GM12875 (cell line): ENCODE results near the gene PTPRN.
"Not testable (repeated sequence)": the region's sequence is repeated elsewhere in the genome, so short reads cannot be mapped to it uniquely, and the experiment has no call there.

Experiments used
- H3K4me3 ChIP-seq: one replicate; pipeline ENCODE4 v1.5.1; 2011; ENCODE audit warnings: low read depth, low read length, control low read depth
- TF ChIP-seq, protein P1 (sequence below): IDR thresholded peaks from 2 replicates; pipeline ENCODE4 v1.5.1; 2011; ENCODE audit warnings: low read depth, mild to moderate bottlenecking, control low read depth, inconsistent platforms, low read length, moderate library complexity, borderline replicate concordance; ENCODE audit not compliant: insufficient read depth

PTPRN gene

DNA sequence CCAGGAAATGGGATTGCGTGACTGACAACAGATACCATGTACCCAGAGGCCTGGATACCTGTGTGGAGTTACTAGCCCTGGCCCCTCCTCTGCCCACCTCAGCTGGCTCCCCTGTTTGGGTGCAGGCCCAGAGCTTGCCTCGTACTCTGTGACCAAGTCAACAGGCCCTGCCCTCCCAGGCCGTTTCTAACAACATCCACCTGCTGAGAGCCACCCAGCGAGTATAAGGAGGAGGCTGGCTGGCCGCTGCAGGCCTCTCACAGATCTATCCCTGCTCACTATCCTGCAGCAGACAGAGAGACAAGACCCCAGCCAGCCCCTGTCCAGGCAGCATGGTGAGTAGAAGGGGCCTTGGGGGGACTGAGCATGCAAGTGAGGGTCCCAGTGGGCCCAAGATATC is 43.0 kb downstream of the PTPRN start:
- no peak overlapping the region for H3K4me3 ChIP-seq

DNA sequence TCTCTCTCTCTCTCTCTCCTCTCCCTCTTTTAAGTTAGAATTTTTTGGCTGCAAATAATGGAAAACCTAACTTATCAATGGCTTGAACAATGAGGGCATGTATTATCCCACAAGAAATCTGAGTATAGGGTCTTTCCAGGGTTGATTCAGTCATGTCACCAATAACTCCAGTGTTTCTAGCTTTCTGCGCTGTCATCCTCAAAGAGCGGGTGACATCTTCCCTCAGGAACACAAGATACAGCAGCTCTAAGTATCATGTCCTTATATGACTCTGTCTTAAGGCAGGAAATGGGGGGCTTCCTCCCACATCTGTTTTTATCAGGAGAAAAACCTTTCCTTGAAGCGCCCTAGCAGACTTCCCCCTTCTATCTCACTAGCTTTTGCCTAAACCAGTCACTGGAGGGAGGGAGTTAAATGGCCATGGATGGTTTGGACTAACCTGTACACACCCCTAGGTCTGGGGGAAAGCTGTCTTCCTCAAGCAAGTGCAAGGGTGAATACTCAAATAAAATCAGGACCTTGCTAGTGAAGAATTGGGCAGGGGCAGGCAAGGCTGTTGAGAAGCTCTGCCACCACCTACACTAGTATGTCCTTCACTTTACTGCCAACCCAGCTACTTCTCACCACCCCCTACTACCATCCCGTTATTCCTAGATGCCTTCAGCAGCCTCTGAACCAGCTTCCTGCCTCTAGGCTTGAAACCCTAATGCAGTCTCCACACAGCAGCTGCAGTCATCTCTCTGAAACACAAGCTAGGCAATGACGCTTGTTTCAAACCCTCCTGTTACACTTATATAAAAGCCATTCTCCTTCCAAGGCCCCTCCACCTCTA is 48.0 kb downstream of the PTPRN start:
- TF ChIP-seq, protein P1, sequence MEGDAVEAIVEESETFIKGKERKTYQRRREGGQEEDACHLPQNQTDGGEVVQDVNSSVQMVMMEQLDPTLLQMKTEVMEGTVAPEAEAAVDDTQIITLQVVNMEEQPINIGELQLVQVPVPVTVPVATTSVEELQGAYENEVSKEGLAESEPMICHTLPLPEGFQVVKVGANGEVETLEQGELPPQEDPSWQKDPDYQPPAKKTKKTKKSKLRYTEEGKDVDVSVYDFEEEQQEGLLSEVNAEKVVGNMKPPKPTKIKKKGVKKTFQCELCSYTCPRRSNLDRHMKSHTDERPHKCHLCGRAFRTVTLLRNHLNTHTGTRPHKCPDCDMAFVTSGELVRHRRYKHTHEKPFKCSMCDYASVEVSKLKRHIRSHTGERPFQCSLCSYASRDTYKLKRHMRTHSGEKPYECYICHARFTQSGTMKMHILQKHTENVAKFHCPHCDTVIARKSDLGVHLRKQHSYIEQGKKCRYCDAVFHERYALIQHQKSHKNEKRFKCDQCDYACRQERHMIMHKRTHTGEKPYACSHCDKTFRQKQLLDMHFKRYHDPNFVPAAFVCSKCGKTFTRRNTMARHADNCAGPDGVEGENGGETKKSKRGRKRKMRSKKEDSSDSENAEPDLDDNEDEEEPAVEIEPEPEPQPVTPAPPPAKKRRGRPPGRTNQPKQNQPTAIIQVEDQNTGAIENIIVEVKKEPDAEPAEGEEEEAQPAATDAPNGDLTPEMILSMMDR = no peak
- no peak overlapping the region for H3K4me3 ChIP-seq

More for the DNA sequence above, 43.0 kb downstream of the PTPRN start:
- TF ChIP-seq, protein P1 = no peak

DNA sequence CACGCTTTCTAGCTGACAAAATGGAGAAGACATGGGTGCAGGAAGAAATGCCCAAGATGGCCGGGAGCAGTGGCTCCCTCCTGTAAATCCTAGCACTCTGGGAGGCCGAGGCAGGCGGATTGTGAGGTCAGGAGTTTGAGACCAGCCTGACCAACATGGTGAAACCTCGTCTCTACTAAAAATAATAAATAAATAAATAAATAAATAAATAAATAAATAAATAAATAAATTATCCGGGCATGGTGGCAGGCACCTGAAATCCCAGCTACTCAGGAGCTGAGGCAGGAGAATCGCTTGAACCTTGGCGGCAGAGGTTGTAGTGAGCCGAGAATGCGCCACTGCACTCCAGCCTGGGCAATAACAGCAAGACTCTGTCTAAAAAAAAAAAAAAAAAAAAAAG is 50.3 kb downstream of the PTPRN start:
- H3K4me3 ChIP-seq = not testable (repeated sequence)

DNA sequence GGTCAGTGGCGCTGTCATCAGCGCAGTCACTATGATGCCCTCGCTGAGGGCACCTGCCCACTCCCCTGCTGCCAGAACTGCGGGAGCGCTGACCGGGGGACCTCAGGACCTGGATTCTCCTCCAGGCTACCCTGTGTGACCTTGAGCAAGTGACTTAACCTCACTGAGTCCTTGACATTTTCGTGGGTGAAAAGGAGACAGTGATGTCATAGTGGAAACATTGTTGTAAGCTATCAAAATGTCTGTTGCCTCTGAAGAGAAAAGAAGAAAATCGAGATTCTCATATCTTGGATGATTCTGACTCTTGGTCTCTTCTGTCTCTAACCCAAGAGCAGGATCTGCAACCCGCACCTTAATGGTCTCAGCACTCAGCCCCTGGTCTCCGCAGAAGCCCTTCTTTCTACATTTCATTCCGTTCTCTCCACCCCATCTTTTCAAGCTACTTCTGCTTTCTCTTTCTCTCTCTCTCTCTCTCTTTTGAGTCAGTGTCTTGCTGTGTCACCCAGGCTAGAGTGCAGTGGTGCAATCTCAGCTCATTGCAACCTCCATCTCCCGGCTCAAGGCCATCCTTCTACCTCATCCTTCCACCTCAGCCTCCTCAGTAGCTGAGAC is 54.5 kb downstream of the PTPRN start:
- H3K4me3 ChIP-seq = peak overlapping the region; percentile 73
- TF ChIP-seq, protein P1 = no peak

DNA sequence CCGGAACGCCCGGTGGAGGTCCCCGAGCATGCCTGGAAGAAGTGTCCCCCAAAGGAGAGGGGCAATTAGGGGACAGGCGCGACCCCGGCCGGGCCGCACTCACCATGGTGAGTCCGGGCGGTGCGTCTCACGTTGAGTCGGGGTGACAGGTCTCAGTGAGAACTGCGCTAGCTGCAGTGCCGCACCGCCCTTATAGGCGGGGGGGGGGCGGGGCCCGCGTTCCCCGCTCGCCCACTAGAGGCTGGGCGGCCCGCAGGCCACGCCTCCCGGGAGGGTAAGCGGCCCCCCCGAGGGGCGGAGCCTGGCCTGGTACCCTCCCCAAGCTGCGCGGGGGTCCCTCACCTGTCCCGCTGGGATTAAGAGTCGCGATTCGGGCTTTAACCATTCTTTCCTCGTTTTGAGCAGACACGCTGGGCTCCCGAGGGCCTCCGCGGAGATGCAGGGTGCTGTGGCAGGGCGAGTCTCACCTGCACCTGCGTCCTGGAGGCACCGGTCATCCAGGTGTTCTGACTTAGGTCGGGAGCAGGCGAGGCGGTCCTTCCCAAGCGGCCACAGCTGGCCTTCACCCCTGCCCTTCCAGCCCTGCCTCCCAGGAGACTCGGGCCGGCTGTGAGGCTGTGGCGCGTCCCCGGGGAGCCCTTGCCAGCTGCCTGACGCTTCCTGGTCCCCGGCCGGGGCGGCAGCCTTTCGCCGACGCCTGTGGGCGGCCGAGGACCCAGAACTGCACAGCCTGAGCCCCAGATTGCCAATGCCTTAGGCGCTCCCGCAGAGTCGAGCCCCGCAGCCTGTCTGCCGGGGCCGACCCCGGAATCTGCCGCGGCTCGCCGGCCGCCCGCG is 55.2 kb downstream of the PTPRN start, which contains the start of gene TUBA4A:
Gene TUBA4A, minus strand, starts transcription at position 166 of the 837 bp plus-strand sequence. Its CDS starts 60 bp downstream, at position 106.
- TF ChIP-seq, protein P1 = 0 out of 2 replicates have a peak, but pooled peaks have one; percentile 2
- peak within 1 kb of the TSS; percentile 73 for H3K4me3 ChIP-seq

DNA sequence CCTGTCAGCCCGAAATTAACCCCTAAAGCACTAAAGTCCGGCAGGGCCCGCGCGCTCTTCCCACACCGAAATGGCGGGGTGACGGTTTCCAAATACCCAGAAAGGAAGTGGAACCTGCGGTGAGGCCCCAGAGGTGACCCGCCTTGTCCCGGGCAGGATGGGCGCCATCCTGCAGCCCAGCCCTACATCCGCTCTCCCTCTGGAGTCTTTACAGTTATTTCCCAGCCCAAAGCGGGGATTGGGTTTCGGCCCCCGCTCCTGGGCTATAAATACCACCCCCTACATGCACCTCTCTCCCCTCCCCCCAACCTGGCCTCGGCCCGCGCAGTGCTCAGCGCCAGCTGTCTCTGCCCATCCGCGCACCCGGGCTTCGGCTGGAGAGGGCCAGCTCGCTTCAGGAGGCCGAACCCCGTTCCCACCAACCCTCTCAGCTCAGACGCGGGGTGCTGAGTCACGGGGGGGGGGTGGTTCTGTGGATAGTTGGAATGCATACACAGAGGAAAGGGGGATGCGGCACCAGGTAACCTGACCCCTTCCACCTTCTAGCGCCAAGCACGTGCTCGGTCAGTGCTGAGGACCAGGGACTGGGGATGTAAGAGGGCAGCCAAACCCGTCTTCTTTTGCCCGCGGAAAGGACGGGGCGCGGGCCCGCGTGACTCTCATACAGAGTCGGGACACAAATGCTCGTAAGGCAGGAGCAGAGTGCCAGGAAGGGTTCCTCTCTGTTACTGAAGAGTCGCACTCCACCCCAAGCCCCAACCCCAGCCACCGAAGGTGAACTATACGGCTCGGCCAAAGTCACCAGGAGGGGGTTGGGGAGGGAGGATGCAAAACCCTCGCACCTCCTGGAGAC is 56.1 kb downstream of the PTPRN start, which contains the start of gene TUBA4B:
Gene TUBA4B, plus strand, starts transcription at position 344 of the 853 bp plus-strand sequence. Its CDS starts 165 bp downstream, at position 509.
- TF ChIP-seq, protein P1 = 0 out of 2 replicates have a peak, but pooled peaks have one; percentile 0
- H3K4me3 ChIP-seq = peak within 1 kb of the TSS; percentile 73
